Activated CD8-positive, alpha-beta memory T cell treated with anti-CD3 and anti-CD28 coated beads, Interleukin-2, amount 50 U/mL, for 1 hour (primary cell): ENCODE data around the gene TXNRD2.
"Not testable (repeated sequence)": the region's sequence is repeated elsewhere in the genome, so short reads cannot be mapped to it uniquely, and the experiment has no call there.

Experiments used
- DNase-seq: peaks from one replicate; pipeline ENCODE4 v3.0.0-alpha.2; 2020; ENCODE audit errors: extremely low read depth

Gene TXNRD2

DNA sequence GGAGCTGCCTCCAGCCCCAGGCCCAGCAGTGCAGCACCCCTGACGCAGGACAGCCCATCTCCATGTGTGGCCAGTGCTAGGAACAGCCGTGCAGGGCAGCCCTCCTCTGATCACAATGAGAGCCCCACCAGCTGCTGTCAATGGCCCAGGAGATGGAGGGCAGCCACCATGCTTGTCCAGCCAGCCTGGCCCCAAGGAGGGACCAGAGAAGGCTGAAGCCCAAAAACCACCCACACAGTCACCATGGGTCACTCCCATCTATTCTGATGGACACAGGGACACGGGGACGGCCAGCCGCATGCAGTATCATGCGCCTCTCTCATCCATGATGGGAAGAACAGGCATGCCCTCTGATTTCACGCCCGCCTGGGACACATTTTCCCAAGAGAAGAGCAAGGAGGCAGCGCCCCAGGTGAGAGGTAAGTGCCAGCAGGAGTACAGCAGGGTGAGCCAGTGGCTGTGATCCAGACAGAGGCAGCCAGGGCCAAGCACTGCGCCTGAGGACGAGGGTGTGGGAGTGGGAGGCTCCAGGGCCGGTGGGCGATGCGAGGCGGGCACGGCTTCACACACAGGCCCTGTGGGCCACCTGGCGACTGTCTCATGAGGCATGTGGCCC, 53.4 kb downstream of the TXNRD2 start:
- DNase-seq, result no peak

DNA sequence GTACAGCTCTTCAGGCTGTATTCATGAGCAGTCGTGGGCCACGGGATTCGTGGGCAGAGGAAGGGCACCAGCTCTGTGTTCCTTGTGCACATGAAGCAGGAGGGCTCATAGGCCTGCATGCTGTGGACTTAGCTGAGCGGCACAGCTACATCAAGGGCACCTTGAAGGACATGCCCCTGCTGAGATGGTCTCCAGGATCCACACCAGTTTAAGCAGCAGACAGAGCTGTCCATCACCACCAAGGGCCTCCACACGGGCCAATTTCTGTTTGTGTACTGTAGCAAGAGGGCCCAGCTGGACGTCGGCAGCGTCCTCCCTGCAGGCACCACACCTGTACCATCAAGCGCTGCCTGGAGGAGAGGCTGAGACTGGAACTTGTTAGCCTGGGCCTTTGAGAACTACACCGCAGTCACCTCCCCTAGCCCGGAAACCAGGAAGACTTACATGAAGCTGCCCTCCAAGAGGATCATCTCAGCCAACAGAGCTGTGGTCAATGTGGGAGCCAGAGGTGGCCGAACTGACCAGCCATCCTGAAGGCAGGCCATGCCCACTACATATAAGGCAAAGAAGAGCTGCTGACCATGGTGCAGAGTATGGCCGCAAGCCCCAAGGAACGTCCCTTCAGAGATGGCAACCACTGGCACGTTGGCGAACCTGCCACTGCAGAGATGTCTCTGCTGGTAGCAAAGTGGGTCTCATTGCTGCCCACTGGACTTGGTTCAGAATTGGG, 54.2 kb downstream of the TXNRD2 start:
- no peak for DNase-seq

DNA sequence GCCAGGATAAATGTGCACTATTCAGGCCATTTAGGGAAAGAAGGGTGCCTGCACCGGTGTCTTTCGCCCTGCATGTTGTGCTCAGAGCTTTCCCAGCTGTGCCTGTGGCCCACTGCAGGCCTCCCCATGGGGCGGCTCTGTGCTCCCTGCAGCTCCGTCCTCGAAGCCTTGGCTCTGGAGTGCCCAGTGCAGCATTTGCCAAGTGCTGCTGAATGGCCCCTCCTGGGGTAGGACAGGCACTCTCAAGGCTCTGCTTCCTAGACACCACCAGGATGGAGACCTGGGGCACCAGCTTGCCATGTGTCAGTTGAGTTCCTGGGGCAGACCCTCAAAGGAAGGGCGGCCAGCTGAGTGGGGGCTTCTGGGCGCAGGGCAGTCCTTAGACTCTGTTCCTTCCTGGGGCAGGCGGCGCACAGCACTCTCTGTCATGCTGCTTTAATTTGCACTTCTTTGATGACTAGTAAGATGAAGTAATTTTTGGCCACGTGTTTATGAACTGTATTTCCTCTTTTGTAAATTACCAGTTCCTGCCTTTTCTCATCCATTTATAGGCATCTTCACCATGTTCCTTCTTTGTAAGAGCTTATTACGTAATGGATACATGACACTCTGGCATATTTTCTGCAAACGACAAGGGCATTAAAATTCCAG, 54.9 kb downstream of the TXNRD2 start:
- no peak for DNase-seq

- no peak for DNase-seq
These were observed 55.6 kb downstream of the TXNRD2 start for GRCh38 chr22:19885841-19886592.

DNA sequence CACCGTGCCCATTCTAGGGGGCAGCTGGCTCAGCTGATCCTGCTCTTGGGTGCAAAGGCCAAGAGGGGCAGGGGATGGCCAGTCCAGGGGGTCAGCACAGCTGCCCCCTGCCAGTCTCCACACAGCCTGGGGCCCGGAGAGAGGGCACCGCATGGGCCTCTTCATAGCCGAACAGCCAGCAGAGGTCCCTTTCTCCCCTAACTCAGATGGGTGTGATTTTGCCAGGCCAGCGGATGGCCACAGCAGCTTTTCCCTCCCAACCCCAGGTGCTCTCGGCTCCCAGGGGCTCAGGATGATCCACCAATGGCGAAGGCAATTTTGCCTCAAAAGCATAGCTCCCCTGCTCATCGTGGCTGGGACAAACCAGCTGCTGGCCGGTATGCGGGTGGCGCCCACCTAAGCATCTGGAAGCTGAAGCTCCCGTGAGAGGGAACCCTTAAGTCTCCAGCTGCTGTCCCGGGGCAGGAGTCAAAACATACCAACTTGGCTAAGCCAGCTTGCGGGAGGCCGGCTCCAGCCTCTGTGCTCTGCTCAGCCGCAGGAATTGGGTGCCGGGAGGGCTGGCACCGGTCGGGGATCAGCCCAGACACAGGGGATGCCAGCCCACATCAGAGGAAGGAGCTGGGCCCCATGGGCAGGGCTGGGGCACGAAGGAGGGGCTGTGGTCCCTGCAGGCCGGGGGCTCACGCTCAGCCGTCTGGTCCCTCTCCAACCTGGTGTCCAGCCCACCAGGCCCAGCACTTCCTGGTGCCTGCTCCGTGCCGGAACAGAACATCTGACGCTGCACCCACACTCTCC, 56.5 kb downstream of the TXNRD2 start:
- no peak for DNase-seq

- no peak for DNase-seq
These were observed 57.3 kb downstream of the TXNRD2 start for GRCh38 chr22:19884161-19884953.

- not testable (repeated sequence) for DNase-seq
These were observed 58.2 kb downstream of the TXNRD2 start for GRCh38 chr22:19883446-19883845.

DNA sequence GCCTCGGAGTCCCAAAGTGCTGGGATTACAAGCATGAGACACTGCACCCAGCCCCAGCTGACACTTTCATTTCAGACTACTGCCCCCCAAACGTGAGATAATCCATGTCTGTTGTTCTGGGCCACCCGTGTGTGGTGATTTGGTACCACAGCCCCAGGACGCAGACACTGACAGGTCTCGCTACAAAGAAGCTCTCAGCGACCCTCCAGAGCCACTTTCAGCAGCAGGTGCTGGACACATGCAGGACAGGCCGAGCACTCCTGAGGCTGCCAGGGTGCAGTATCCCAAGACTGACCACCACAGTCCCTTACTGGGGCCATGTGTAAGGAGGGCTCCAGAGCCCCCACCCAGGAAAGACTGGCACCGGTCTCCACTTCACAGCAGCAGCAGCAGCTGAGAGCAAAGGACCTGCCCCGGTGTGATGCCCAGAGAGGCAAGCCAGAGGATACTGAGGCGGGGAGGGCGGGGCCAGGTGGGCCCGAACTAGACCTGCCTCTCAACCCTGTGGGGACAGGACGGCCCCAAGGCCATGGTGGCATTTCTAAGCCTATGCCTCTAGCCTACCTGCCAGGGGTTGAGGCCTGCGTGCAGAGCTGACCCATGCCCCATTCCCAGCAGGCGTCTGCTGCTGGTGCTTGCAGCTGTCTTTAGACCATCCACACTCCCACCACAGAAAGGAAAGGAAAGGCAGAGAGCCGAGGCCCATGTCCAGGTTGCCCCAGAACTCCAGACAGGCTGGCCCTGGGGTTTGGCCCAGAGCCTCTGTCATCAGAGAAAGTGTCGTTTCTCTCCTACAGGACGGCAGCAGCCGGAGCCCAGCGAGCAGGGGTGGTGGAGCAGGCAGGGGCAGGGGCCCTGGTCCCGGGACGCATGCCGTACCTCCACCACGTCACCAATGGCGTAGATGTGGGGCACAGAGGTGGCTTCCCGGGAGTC, 58.9 kb downstream of the TXNRD2 start:
- no peak for DNase-seq

DNA sequence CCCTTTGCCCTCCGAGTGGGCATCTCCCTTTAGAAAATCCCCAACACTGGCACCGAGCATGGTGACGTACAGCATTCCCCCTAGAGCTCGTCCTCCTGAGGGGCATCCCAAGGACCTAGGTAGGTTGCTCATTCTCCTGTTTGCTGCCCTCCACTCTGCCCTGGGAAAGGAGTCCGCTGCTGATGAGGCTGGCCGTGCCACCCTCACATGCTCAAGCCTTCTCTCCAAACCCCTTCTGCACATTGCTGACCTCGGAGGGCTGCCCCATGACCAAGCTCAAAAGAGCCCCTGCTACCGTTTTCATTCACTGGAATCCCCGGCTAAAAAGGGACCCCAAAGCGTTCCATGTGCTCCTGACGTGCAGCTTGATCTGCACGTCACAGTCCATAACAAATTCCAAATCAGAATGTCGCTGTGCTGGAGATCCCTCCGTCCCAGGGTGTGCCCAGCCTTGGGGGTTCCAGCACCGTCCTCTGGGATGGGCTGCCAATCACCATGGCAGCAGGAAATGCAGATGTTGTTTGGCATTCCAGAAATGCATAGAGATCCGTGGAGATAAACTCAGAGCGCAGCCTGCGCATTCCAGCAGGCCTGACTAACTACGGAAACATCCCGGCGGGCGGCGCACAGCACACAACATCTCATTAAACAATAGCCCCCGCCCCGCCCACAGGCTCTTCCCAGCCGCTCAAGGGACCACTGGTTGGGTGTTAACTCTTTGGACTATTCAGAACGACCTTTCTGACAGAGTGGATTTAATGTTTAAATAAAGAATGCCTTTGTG, 60.6 kb downstream of the TXNRD2 start:
- no peak for DNase-seq

DNA sequence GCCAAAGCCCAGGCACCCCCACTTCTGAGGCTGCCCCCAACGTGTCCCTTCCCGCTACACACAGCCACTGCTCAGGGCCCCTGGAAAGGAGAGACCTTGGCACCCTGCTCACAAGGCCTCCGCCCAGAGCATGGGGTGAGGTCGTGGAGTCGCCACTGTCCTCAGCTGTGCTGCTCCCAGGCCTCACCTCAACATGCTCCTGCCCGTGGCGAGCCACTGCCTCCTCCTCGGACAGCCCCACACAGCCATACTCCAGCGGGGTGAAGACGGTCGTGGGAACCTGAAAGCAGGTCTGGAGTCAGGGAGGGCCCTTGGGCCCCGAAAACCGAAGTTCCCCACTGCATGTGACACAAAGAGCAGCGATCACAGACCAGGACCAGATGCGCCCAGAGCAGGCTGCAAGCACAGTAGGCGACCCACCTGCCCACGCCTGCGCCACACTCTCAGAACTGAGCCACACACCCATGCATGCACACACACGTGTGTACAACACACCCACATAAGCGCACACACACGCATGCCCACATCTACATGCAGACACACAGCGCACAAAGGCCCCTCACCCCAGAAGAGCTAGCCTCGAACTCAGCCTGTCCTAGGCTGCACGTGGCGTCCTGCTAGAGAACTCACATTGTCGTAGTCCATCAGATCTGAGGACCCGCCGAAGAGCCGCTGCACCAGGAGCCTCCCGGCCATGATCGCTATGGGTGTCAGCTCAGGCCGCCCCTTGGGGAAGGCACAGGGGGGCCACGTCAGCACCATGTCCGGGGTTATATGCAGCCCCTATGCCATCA, 61.4 kb downstream of the TXNRD2 start:
- DNase-seq, result no peak

DNA sequence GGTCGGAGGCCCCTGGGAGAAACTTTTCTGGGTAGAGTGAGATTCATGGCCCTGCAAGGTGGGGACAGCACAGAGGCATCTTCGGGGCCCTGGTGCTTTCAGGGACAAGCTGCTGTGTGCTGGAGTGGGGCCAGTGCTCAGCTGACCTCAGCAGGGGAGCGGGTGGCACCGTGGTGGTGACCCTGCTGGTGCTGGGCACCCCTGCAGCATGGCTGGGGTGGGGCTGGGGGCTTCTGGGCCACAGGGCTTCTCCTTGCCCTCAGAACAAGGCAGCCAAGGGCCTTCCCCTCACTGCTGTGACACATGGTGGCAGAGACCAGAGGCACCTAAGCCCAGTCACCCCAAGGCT, 62.0 kb downstream of the TXNRD2 start:
- no peak for DNase-seq

- no peak for DNase-seq
These were observed 62.4 kb downstream of the TXNRD2 start for GRCh38 chr22:19879246-19879570.

GRCh38 chr22:19878461-19879245, 63.0 kb downstream of the TXNRD2 start:
- no peak for DNase-seq

DNA sequence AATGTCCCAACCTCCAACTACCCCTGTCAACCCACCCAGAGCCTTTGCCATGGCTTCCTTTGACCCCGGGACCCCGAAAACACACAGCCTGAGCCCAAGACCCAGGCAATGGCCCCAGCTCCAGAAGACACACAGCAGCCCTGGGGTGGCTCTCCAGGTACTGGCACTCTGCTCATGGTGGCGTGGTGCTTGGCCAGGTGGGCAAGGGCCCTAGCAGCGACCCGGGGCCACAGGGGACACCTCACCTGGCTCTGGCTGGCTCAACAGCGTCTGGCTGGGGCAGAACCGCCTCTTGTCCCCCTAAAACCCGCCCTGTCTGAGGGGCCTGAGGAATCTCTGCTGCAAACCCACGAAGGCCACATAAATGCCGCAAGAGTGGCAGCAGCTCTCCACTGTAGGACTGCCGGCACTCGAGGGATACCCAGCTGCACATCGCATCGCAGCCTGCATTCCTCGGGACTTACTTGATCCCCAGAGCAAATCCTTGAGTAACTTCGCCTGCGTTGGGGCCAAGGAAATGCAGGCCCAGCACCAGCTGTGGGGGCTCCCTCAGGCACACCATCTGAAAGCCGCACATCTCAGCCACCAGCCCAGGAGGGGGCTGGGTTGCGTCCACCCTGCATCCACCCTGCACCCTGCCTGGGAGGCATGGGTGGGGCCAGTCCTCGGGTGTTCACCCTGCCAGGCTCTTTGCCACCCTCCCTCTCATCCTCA, 63.8 kb downstream of the TXNRD2 start:
- no peak for DNase-seq

DNA sequence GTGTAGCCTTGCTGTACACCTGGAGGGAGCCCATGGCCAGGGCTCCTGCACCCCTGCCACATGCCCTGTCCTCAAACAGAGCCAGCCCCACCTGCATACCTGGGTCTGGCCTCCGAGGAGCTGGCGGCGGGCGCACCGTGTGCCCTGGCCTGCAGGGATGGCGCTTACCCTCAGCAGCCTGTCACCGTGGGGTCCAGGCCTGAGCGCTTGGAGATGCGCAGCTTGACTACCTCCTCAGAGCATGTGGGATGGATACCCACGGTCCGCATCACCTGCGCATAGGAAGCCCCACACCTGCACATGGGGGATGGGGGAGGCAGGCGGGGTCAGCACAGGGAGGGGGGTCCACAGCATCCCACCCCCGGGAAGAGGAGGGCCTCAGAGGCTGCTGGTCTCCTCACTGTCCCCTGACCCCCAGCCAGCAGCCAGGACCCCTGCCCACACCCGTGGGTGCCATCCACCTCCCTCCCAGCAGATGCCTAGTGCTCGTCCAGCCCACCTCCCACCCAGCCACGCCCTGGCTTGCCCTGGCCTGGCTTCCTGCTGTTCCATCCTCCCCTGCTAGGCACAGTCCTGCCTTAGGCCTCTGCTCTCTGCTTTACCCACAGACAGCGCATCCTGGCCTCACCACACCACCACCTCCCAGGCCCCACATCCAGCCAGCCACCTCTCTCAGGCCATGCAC, 64.5 kb downstream of the TXNRD2 start:
- DNase-seq, result no peak

DNA sequence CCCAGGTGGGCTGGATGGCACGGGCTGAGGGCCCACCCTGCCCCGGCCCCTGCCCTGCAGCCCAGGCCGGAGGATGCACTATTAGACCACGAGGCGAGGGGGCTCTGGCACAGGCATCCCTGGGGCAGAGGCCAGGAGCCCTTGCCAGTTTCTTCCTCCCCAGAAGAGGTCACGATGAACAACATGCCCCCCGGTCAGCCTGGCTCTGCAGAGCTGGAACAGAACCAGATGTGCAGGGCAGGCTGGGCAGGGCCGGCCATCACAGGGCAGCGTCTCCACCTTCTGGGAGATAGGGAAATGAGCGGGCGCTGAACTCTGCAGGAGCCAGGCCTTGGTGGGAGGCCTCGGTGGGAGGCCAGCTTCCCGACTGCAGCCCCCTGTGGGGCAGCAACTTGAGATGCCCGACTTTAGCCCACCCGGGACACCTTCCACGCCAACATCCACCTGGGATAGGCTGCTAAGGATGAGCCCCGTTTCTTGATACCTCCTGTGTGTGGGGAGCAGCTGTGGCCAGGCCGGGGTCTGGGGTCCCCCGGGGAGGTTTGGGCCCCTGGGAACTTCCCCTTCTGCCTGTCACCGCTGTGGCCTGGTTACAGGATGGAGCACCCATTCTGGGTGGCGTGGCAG, 65.2 kb downstream of the TXNRD2 start:
- no peak for DNase-seq
